Immature natural killer cell (primary cell): ENCODE measurements around the gene EPX. TPM values are rescaled to one million over a fixed set of nuclear protein-coding genes. Genes with fewer than 3 reads are reported as not detected.

ENCODE experiments used
- DNase-seq, 3 donors: peaks; one replicate each; pipeline ENCODE4 v3.0.0; 2022; ENCODE audit warnings: mixed read lengths in 1 of 3
- H3K27ac Mint-ChIP-seq, 6 donors: one replicate each; pipeline ENCODE4 v1.8.0; 2020; ENCODE audit warnings: mixed read lengths in 6 of 6, mild to moderate bottlenecking in 5 of 6, inconsistent platforms in 4 of 6, moderate library complexity in 3 of 6
- H3K27me3 Mint-ChIP-seq, 3 donors: one replicate each; pipeline ENCODE4 v1.8.0; 2020 to 2021; ENCODE audit warnings: low read depth in 3 of 3, mild to moderate bottlenecking in 3 of 3, mixed read lengths in 3 of 3, moderate library complexity in 3 of 3, inconsistent platforms in 1 of 3
- H3K36me3 Mint-ChIP-seq, 3 donors: one replicate each; pipeline ENCODE4 v1.8.0; 2020; ENCODE audit warnings: mixed read lengths in 3 of 3, inconsistent platforms in 2 of 3, mild to moderate bottlenecking in 2 of 3
- H3K4me1 Mint-ChIP-seq, 2 donors: one replicate each; pipeline ENCODE4 v1.8.0; 2020; ENCODE audit warnings: inconsistent platforms in 2 of 2, mild to moderate bottlenecking in 2 of 2, mixed read lengths in 2 of 2, moderate library complexity in 1 of 2
- H3K4me3 Mint-ChIP-seq, 5 donors: one replicate each; pipeline ENCODE4 v1.8.0; 2020; ENCODE audit warnings: mild to moderate bottlenecking in 5 of 5, mixed read lengths in 5 of 5, inconsistent platforms in 3 of 5, moderate library complexity in 3 of 5
- H3K9me3 Mint-ChIP-seq, 6 donors: one replicate each; pipeline ENCODE4 v1.8.0; 2020; ENCODE audit warnings: mild to moderate bottlenecking in 6 of 6, mixed read lengths in 6 of 6, inconsistent platforms in 4 of 6, moderate library complexity in 3 of 6
- polyA plus RNA-seq, 3 donors: library from polyadenylated mRNA; unstranded; fragments of 300-500 nt; fragmentation: Illumina TruSeq; gene quantifications; one replicate each; pipeline ENCODE4 v1.2.3, GENCODE V29; 2021

EPX gene
- polyA plus RNA-seq, 3 donors from 2014 or later = not detected

DNA sequence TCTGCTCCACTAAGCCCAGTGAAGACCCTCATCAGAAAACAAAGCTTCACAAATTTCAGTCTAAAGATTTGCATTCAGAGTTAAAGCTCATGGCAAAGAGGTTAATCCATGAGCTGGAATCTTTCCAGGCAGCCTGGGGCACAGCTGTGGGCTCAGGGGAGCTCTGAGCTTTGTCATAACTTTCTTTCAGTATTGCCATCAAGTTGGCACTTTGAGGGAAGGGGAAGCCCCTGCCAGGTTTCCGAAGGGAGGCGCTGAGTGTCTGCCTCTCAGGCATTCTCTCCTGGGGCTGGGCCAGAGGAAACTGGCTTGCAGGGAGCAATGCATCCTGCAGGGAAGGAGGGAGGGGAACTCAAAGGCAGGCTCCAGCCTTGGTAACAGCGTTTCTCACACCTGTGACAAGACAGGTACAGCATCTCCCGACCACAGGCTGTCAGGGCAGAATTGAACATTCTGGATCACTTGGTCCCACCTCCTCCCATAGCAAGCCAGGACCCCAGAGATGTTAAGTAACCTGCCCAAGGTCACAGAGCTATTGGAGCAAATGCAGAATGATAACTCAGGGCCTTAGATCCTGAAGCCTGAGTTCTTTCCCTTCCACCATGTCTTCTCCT is 49.8 kb downstream of the EPX start:
- no peak for DNase-seq
- H3K27me3 Mint-ChIP-seq = peaks cover 3 to 17% (median 4%) of the 10 kb centered on the region in 3 donors
- H3K27ac Mint-ChIP-seq = no peak overlapping the region
- H3K4me1 Mint-ChIP-seq = peaks cover under 1 to 8% of the 10 kb centered on the region in 2 donors
- peaks cover 0 to 1% (median 0%) of the 10 kb centered on the region in 6 donors for H3K9me3 Mint-ChIP-seq
- H3K36me3 Mint-ChIP-seq = peaks cover 0 to 3% (median 0%) of the 10 kb centered on the region in 3 donors
- no peak overlapping the region for H3K4me3 Mint-ChIP-seq

DNA sequence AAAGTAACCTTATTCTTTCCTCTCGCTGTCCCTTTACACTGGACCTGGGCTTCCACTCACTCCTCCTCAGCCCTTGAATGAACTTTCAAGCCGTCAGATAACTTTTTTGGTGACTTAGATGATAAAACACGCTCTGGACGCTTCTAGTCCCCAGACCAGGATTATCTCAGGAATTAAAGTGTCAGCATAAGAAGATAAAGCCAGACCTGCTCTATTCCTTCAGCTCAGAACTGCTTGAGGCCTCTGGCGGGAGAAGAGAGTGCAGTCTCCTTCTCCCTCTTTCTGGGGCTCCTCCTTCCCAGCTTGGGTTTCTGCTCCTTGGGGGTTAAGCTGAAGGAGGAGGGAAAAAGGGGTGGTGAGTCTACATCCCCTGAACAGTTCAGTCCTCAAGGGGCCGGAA is 52.4 kb downstream of the EPX start:
- H3K4me3 Mint-ChIP-seq = no peak overlapping the region
- DNase-seq = no peak
- peaks cover 0 to 3% (median 0%) of the 10 kb centered on the region in 3 donors for H3K36me3 Mint-ChIP-seq
- H3K9me3 Mint-ChIP-seq = peaks cover 0 to 1% (median 0%) of the 10 kb centered on the region in 6 donors
- peaks cover 20 to 24% of the 10 kb centered on the region in 2 donors for H3K4me1 Mint-ChIP-seq
- H3K27me3 Mint-ChIP-seq = peaks cover 2 to 7% (median 6%) of the 10 kb centered on the region in 3 donors
- H3K27ac Mint-ChIP-seq = no peak overlapping the region

DNA sequence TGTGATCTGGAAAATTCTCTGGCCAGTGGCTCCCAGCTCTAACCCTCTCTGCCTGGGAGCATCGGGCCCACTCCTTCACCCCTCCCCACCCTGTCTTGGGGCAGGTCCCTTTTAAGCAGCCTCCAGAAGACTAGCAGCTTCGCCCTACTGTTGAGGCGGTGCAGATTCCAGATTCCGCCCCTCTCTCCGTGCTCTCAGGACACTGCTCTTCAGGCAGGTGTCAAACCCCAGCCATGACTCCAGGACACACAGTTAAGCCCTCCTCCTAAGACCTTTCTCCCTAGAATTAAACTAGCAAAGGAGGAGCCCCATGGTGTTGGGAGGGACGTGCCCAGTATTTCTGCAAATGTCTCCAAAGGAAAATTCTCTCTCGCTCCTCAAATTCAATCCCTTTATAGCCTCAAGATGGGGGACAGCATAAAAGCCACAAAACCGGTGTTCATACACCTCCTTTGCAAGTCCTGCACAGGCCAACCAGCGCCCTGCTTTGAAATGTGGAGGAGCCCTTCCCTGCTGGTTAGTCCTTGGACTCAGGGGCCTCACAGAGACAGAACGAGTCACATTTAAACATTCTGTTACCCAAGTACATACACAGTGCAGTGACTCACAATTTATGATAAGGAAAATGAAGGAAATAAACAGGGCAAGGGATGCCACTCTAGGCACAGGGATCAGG is 53.0 kb downstream of the EPX start:
- no peak overlapping the region for H3K4me3 Mint-ChIP-seq
- DNase-seq = no peak
- H3K27ac Mint-ChIP-seq = no peak overlapping the region
- peaks cover 20 to 29% of the 10 kb centered on the region in 2 donors for H3K4me1 Mint-ChIP-seq
- peaks cover 2 to 6% (median 5%) of the 10 kb centered on the region in 3 donors for H3K27me3 Mint-ChIP-seq
- H3K9me3 Mint-ChIP-seq = peaks cover 0 to 1% (median 0%) of the 10 kb centered on the region in 6 donors
- H3K36me3 Mint-ChIP-seq = peaks cover 0 to 3% (median 0%) of the 10 kb centered on the region in 3 donors

DNA sequence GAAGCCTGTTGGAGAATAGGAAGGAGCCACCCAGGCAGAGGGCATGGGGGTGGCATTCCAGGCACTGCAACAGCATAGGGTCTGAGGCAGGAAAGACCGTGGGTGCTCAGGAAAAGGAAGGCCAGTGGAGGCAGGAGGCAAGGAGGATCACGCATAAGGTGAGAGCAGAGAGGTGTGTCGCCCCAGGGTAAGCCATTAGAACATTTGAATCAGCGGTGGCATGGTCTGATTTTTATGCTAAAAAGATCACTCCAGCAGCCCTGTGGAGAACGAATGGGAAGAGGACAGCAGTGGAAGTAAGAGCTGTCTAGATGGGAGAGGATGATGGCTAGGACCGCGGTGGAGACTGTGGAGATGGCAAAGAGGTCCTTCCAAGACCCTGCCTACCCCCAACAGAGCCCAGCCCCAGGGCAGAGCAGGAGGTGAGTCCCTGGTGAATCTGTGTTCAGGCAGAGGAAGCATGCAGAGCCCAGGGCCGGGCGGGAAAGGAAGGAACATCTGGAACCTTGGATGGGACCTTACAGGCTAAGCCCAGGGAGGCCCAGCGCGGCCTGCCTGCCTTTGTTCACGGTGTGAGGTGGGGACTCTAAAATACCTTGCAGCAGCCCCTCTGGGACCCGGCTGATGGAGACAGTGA is 53.7 kb downstream of the EPX start:
- H3K27me3 Mint-ChIP-seq = peaks cover 2 to 6% (median 5%) of the 10 kb centered on the region in 3 donors

DNA sequence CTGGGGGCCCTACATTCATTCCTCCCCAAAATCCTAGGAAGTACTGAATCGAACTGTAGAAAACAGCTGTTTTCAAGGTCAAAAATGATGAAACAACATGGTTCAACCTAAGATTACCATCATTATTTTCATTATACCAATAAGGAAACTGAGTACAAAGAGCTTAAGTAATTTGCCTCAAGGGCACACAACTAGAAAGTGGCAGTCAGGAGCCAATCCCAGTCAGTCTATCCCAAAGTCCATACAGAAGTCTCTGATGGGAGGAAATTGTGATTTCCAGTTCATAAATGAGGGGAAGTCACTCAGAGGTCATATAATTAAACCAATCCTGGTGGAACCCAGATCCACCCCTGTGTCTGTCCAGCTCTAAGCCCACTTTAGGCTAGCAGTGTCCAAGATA is 54.3 kb downstream of the EPX start:
- H3K4me1 Mint-ChIP-seq = peaks cover 20 to 29% of the 10 kb centered on the region in 2 donors
- no peak overlapping the region for H3K4me3 Mint-ChIP-seq
- no peak for DNase-seq
- H3K27ac Mint-ChIP-seq = no peak overlapping the region
- peaks cover 0 to 1% (median 0%) of the 10 kb centered on the region in 6 donors for H3K9me3 Mint-ChIP-seq
- peaks cover 2 to 5% (median 2%) of the 10 kb centered on the region in 3 donors for H3K27me3 Mint-ChIP-seq
- peaks cover 0 to 3% (median 0%) of the 10 kb centered on the region in 3 donors for H3K36me3 Mint-ChIP-seq

More for the DNA sequence above, 53.7 kb downstream of the EPX start:
- no peak for DNase-seq
- Mint-ChIP-seq H3K9me3 (peaks cover 0 to 1% (median 0%) of the 10 kb centered on the region in 6 donors), H3K4me1 (peaks cover 20 to 29% of the 10 kb centered on the region in 2 donors), H3K27ac (peak overlapping the region in 1 of 6 donors; percentile 10), H3K4me3 (no peak overlapping the region), H3K36me3 (peaks cover 0 to 3% (median 0%) of the 10 kb centered on the region in 3 donors)

DNA sequence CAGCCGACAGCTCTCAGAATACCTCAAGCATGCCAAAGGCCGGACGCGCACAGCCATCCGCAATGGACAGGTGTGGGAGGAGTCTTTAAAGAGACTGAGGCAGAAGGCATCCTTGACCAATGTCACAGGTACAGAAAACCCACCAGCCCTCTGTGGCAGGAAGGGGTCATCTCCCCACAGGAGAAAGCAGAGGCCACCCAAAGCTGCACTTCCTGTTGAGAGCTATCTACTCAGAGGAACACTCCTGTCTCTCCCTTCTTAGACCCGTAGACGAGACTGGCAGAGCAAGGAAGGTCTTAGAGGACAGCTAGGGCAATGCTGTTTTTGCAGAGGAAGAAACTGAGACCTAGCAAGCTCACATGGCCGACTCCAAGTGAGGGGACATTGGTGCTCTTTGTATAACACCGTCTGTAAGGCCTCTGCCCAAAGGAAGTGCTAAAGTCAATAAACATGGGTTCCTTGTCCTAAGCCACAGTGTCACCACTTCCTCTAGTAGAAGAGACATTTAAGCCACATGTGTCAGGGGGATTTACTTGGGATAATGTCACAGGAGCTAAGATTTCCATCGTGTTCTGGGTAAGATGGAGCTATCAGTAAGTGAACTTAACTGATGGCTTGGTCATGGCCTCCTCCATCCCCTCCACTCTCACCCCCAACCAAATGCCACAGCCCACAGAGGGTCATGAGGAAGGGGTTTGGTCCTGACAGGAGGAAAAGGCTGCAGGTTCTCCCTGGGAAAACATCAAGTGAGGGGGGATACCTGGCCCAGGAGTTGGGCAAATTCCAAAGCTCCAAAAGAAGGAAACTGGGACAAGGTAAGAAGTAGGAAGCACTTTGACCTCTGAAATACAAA is 55.2 kb downstream of the EPX start:
- peaks cover 0 to 3% (median 0%) of the 10 kb centered on the region in 3 donors for H3K36me3 Mint-ChIP-seq
- H3K9me3 Mint-ChIP-seq = peaks cover 0 to under 1% (median 0%) of the 10 kb centered on the region in 6 donors
- peak overlapping the region; percentile 15 to 64 (median 28) for H3K4me3 Mint-ChIP-seq
- peak in 2 of 3 donors; percentile 8 to 10 for DNase-seq
- peak overlapping the region in 5 of 6 donors; percentile 4 to 79 (median 71) for H3K27ac Mint-ChIP-seq
- H3K27me3 Mint-ChIP-seq = peaks cover 0 to 5% (median 1%) of the 10 kb centered on the region in 3 donors
- peaks cover 20 to 29% of the 10 kb centered on the region in 2 donors for H3K4me1 Mint-ChIP-seq

DNA sequence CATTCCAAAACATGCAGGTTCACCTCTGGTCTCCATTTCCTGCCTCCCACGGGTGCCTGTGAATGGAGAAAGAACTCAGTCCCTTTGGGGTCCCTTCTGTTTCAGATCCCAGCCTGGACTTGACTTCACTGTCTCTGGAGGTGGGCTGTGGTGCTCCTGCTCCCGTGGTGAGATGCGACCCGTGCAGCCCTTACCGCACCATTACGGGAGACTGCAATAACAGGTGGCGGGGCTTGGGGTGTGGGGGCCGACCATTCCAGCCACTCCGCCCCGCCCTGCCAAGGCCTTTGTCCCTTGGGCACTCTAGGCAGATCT is 56.4 kb downstream of the EPX start:
- no peak overlapping the region for H3K27ac Mint-ChIP-seq
- peaks cover 0 to 3% (median 0%) of the 10 kb centered on the region in 3 donors for H3K36me3 Mint-ChIP-seq
- no peaks in the 10 kb centered on the region for H3K9me3 Mint-ChIP-seq
- peaks cover 20 to 29% of the 10 kb centered on the region in 2 donors for H3K4me1 Mint-ChIP-seq
- no peak for DNase-seq
- peak overlapping the region; percentile 23 to 84 (median 54) for H3K4me3 Mint-ChIP-seq
- peaks cover 0 to 5% (median 2%) of the 10 kb centered on the region in 3 donors for H3K27me3 Mint-ChIP-seq

DNA sequence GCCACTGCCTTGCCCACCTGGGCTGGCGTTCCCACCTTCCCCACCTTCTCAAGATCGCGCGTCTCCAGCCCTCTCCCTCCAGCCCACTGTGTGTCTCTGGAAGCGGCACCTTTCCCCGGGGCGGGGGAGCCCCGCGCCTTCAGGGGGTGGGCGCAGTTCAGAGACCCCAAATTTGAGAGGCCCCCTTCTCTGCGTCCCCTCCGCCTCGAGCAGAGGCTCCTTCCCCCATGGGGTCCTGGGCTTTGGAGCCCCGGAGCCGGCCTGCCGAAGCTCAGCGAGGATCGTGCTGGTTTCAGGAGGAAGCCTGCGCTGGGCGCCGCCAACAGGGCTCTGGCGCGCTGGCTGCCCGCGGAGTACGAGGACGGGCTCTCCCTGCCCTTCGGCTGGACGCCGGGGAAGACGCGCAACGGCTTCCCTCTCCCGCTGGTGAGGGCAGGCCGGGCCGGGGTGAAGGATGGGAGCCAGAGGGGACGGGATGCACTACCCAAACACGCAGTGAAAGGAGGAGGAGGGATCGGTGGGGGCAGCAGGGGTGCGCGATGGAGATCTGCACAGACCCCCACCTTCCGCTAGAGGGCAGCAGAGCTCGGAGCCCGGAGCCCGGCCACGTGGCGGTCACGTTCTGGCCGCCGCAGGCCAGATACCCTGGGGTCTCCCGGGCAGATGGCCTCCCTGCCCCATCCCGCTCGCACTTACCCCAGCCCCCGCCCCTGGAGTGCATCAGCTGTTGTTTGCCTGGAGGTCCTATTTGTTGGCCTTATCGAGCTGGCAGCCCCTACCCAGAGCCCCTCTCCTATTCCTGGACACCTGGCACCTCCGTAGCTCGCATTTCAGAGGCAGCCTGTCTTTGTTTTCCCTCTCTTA is 57.0 kb downstream of the EPX start:
- DNase-seq = peak; percentile 71 to 75 (median 74)
- no peaks in the 10 kb centered on the region for H3K36me3 Mint-ChIP-seq
- H3K4me3 Mint-ChIP-seq = peak overlapping the region; percentile 72 to 84 (median 77)
- H3K27me3 Mint-ChIP-seq = peaks cover 0 to 5% (median 2%) of the 10 kb centered on the region in 3 donors
- H3K27ac Mint-ChIP-seq = no peak overlapping the region
- peaks cover 20 to 29% of the 10 kb centered on the region in 2 donors for H3K4me1 Mint-ChIP-seq
- no peaks in the 10 kb centered on the region for H3K9me3 Mint-ChIP-seq

DNA sequence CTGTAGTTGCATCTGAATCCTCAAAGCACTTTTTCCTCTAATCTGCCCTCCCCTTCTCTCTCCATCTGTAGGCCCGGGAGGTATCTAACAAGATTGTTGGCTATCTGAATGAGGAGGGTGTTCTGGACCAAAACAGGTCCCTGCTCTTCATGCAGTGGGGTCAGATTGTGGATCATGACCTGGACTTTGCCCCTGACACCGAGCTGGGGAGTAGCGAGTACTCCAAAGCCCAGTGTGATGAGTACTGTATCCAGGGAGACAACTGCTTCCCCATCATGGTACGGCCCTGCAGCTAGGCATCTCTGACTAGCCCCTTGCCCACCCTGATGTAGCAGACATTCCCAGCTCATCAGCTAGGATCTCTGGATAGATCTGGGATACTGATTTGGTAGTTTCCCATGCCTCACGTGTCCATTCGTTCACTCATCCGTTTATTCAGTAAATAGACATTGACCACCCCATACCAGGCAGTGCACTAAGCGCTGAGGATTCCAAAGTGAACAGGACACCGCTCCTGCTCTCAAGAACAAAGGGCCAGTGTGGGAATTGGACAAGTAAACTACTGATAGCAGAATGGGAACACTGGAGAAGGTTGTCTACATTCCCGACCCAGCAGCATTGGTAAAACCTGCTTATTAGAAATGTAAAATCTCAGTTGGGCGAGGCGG is 58.0 kb downstream of the EPX start:
- Mint-ChIP-seq H3K27ac (no peak overlapping the region), H3K9me3 (no peaks in the 10 kb centered on the region), H3K4me1 (peaks cover 20 to 29% of the 10 kb centered on the region in 2 donors), H3K36me3 (no peaks in the 10 kb centered on the region), H3K4me3 (peak overlapping the region; percentile 27 to 77 (median 51)), H3K27me3 (peaks cover 0 to 5% (median 5%) of the 10 kb centered on the region in 3 donors)
- no peak for DNase-seq

DNA sequence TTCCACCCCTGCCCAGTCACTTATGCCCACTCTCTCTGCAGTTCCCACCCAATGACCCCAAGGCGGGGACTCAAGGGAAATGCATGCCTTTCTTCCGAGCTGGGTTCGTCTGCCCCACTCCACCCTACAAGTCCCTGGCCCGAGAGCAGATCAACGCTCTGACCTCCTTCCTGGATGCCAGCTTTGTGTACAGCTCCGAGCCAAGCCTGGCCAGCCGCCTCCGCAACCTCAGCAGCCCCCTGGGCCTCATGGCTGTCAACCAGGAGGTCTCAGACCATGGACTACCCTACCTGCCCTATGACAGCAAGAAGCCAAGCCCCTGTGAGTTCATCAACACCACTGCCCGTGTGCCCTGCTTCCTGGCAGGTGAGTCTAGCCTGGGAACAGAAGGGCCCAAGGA is 59.6 kb downstream of the EPX start:
- Mint-ChIP-seq H3K27ac (no peak overlapping the region), H3K4me1 (peaks cover 20 to 21% of the 10 kb centered on the region in 2 donors), H3K27me3 (peaks cover 5% of the 10 kb centered on the region in 3 donors), H3K36me3 (no peaks in the 10 kb centered on the region), H3K4me3 (no peak overlapping the region), H3K9me3 (no peaks in the 10 kb centered on the region)
- DNase-seq = no peak

DNA sequence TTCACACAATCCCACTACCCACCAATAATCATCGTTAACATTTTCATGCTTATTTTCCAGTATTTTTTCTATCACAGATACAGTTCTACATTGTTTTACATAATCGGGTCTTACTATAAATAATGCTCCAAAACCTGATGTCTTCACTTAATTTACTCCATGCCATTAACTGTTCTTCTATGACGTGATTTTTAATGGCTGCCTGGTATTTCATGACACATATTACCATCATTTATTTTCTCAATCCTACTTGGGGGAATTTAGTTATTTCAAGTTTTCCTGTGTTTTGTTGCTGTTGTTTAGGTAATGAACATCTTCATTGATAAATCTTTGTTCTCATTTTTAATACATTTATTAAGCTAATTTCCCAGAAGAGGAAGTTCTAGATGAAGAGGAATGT is 60.6 kb downstream of the EPX start:
- Mint-ChIP-seq H3K9me3 (no peaks in the 10 kb centered on the region), H3K27ac (no peak overlapping the region), H3K4me1 (peaks cover 12% of the 10 kb centered on the region in 2 donors), H3K36me3 (no peaks in the 10 kb centered on the region), H3K4me3 (no peak overlapping the region), H3K27me3 (peaks cover 5 to 6% (median 5%) of the 10 kb centered on the region in 3 donors)
- DNase-seq = no peak
